GM18858 (cell line): Measurements from ENCODE around the gene ELP5.

Experiments
- ATAC-seq: cut with Tn5 transposase; IDR thresholded peaks from one replicate; pipeline ENCODE4 v1.9.1; 2021; ENCODE audit not compliant: unreplicated experiment

The ELP5 gene

DNA sequence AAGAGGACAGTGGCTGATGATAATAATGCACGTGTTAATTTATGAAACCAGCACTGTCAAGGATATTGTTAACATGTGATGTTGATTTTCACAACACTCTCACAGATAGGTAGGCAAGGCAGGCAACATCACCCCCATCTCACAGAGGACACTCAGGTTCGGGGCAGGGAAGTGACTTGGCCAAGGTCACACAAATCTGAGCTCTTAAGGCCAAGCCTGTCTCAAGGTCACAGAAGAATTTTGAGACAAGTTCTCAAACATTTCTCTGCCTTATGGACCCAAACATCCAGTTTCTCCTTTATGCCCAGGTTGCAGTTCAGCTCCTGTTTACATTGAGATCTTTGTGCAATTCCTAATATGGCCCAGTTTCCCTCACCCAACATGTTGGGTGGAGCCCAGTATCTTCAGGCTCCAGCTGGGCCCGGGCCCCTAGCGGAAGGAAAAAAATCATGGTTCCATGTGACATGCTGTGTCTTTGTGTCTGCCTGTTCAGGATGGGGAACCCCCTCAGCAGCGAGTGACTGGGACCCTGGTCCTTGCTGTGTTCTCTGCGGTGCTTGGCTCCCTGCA lies 30.8 kb downstream of the ELP5 start:
- ATAC-seq, result no peak

- no peak for ATAC-seq
These were observed 31.6 kb downstream of the ELP5 start for GRCh38 chr17:7283471-7284216.

GRCh38 chr17:7284911-7285310 lies 32.9 kb downstream of the ELP5 start:
- ATAC-seq, result no peak

- ATAC-seq, result no peak
These were observed 33.7 kb downstream of the ELP5 start for GRCh38 chr17:7285679-7286078.

DNA sequence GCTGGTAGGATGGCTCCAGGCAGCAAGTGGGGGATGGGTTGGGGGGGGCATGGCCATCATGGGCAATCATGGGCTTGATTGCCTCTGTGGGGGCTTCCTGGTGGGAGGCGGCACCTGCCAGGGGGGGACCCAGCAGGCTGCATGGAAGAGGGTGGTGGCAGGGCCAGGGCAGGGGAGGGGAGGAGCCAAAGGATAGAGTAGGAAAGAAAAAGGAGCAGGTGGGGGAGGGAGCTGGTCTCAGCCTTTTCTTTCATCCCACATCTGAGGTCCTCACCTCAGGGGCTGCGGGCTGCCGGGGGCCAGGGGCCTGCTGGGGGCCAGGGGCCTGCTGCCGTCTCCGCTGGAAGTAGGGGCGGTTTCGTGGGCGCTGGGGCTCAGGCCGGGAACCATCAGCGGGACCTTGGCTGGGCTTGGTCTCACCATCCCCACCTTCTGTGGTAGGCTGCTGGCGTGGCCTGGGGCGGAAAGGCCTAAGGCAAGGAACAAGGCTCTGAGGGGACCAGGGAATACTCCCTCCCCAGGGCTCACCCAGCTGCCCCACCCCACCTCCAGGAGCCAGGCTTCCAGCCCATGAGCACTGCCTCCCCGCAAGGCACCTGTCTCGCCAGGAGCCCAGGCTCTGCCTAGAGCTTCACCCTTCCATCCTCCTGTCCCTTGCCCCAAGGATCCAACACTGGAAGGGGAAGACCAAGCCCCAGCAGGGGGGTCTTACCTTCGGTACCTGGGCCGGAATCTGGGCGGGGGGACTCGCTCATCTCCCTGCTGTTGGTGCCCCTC lies 37.4 kb downstream of the ELP5 start:
- no peak for ATAC-seq

- ATAC-seq, result no peak
These were observed 38.2 kb downstream of the ELP5 start for GRCh38 chr17:7290166-7290565.

DNA sequence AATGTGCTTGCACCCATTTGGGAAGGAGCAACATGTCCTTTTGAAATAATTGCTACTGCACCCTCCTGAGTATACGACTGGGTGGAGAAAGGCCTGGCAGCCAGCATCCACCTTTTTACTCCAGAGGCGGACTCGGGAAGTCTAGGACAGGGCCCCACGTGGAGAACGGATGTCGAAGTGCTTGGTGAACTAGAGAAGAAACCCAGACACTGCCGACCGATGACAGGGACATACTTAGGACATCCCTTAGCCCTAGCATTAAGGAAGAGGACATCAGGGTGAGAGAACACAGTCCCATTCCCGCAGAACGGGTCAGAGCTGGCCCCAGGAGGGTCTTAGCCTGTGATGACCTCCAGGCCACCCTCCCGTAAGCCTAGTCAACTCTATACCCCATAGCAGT lies 38.7 kb downstream of the ELP5 start:
- ATAC-seq, result no peak

- ATAC-seq, result no peak
These were observed 40.2 kb downstream of the ELP5 start for GRCh38 chr17:7292194-7292593.

DNA sequence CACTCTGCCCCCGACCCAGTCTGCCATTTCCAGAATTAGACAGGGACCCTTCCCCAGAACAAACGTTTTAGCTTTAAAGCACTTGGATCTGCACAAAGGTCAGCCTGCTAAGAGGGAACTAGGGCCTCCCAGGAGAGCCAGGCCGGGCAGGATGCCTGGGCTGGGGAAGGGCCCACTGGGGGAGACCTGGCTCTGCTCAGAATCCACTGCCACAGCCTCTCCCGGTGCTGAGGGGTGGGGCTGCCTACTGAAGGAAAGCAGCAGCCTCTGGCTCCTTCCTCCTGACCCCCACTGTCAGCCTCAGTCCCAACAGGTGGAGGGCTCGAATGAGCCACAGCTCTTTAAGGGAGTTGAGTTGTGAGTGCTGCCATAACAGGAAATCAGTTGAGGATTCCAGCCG lies 40.7 kb downstream of the ELP5 start:
- ATAC-seq, result no peak

DNA sequence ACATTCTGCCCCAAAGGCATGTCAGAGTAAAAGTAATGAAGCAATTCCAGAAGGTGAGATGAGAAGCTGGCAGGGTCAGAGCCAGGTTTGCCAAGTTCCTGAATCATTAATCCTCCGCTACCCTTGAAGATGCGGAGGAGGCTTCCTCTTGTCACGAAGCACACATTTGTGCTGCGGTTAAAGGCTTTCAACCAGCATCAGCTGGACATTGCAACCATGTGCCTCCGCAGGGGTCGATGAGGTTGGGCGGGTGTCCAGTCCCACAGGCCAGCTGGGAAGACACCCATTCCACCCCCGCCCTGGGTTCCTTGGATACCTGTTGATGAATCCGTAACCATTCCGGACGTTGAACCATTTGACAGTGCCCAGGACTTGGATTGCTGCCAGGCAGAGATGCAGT lies 41.1 kb downstream of the ELP5 start:
- no peak for ATAC-seq

- ATAC-seq, result no peak
These were observed 42.0 kb downstream of the ELP5 start for GRCh38 chr17:7293816-7294613.

GRCh38 chr17:7294614-7295153 lies 42.7 kb downstream of the ELP5 start, which contains the start of gene YBX2:
YBX2 (minus strand) TSS chr17:7294639; CDS start chr17:7294500, 139 bp downstream.
- ATAC-seq, result no peak

DNA sequence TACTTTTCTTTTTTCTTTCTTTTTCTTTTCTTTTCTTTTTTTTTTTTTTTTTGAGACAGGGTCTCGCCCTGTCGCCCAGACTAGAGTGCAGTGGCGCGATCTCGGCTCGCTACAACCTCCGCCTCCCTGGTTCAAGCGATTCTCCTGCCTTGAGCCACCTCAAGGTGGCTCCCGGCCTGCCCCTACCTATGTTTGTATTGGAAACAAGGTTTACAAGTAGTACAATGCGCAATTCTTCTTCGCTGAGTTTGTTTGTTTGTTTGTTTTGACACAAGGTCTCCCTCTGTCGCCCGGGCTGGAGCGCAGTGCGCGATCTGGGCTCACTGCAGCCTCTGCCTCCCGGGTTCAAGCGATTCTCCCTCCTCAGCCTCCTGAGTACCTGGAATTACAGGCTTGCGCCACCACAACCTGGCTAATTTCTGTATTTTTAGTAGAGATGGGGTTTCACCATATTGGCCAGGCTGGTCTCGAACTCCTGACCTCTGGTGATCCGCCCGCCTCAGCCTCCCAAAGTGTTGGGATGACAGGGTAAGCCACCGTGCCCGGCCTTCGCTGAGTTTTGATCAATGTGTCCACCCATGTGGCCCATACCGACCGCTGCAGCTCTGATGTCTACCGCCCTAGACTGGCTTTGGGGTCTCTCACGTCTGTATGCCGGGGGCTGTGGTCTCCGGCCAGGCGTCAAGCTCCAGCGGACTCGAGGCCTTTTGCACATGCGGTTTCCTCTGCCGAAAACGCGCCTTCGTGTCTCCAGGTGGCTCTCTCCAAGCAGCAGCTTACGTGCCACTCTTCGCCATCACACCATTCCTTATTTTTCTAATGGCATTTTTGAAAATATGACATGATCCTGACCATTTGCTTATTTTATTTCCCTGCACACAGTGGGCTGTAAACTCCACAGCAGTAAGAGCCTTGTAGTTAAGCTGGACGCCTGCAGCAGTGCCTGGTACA lies 43.5 kb downstream of the ELP5 start:
- no peak for ATAC-seq

DNA sequence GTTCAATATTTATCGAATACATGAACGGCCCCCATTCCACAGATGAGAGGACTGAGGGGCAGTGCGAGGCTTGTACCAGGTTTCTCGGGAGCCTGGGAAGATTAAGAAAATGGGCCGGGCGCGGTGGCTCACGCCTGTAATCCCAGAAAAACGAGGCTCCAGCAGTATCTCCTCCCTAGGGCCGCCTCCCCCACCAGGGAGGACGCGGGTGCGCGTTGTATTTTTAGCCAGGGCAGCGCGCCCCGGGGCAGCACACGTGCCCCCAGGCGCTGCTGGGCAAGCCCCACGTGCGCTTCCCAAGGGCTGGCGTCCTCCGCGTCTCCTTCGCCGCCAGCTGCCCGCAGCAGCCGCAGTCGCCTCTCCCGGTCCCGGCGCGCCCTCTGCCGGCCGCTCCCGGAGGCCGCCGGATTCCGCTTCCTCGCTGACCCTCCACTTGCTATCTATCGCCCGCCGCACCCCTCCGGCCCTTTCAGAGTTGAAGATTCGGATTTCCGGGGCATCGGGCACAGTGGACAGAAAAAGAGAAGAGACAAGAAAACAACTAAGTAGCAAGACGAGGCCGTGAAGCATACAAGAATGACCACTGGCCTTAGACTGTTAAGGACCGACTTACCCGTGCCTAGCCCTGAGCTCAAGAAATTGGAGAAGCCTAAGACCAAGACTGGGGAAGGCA lies 44.3 kb downstream of the ELP5 start:
- ATAC-seq, result no peak

GRCh38 chr17:7304179-7304578 lies 52.2 kb downstream of the ELP5 start:
- no peak for ATAC-seq

DNA sequence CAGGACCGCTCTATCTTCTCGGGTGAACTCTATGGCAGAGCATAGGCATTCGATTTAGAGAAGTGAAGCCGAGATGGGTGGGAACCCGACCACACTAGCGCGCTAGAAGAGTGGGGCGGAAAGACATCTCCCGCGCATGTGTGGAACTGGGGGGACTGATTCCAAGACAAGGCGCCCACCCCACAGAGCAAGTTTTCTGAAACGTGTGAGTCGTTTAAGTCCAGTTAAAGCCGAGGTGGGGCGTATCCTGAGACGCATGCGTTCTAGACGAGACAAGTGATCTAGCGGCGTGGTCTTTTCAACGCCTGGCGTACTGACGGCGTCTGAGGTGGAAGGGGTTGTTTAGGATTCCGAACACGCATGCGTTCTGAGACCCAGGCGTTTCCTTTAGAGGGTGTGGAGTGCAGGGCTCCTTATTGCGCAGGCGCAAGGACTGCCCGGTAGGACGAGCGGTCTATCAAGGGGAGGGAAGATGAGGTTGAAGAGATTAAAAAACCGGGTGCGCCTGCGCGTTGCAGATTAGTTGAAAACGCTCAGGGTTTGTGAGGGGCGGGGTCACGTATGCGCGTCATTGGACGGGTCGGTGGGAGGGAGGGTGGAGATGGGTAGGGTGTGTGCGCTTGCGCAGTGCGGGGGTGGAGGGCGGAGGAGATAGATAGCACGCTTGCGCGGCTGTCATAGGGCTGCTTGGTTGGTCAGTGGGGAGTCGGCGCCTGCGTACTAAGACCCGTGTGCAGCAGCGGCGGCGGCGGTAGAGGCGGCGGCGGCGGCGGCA lies 55.1 kb downstream of the ELP5 start, which contains the start of gene EIF5A:
EIF5A (plus strand) TSS at position 718 of the 775 bp plus-strand sequence. CDS start 2,008 bp downstream, outside the sequence.
- peak; percentile 53 for ATAC-seq

DNA sequence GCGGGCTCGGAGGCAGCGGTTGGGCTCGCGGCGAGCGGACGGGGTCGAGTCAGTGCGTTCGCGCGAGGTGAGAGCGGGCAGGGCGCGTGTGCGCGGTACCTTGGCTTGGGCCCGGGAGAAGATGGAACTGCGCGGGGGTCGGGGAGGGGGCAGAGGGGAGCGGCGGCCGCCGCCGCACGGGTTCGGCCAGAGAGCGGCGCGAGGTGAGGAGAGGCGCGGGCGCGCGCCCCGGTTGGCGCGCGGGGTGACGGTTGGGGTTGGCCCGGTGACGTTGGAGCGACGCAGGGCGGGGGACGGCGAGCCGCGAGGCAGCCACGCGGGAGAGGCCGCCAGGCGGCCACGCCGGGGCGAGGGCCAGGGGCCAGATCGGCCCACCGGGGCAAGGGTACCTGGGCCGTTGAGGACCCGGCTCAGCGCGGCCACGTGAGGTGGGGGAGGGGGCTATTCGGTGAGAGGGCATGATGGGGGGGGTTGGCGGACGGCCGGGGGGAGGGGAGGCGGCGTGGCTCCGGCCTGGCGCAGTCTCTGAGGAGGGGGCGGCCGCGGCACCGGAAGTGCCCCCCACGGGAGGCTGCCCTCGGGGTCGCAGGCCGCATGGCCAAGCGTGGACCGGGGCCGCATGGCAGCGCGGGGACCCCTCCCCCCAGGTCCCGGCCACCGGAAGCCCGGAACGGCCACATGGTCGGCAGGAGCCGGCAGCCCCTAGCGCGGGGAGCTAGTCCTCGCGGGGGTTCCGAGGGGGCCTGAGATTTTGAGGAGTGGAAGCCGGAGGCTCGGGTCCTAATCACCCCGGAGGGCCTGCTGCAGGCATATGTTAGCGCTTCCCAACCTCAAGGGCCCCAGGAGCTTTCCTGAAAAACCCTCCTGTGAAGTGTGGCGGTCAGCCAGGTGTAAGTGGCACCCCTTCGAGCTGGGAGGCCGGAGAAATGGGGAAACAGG lies 55.9 kb downstream of the ELP5 start:
- ATAC-seq, result no peak
